Mesangial cell (primary cell): ENCODE data around the gene EIF1AY. TPM values are rescaled to one million over a fixed set of nuclear protein-coding genes. Genes with fewer than 3 reads are reported as not detected.

Source experiments
- total RNA-seq: library from RNA; depleted of rRNA; stranded (reverse); fragments of >200 nt; gene quantifications from 2 replicates; pipeline ENCODE4 v1.2.3, GENCODE V29; 2015

Gene EIF1AY, protein sequence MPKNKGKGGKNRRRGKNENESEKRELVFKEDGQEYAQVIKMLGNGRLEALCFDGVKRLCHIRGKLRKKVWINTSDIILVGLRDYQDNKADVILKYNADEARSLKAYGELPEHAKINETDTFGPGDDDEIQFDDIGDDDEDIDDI
- not detected in 2 replicates for total RNA-seq

DNA sequence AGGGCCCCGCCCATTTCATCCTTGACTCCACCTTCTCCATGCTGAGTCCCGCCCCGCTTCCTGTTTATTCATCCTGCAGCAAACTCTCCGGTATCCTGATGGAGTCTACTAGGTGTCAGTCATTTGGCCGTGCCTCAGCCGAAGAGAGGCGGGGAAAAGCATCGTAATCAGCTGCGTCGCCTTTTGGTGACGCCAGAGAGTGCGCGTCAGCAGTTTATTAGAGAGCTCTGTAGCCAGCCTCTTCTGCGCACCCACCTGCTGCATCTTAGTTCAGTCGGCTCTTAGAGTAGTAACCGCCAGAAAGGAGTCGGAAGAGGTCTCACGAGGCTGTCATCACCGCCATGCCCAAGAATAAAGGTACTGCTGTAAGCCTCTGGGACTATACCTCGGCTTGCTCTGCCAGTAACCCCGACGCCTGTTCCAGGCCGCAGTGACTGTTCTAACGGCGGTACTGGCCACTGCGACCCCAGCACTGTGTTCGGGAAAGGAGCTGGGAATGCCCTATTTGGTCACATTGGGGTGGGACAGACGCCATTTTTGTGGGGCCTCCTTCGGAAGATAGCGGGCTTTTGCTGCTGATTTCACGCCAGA, at the start of gene EIF1AY:
Gene EIF1AY, plus strand, starts transcription at position 246 of the 591 bp plus-strand sequence. Its CDS starts 96 bp downstream, at position 342.

Other genes with a start within 250 kb of the EIF1AY start
- not detected in 2 replicates for gene RPS4Y2, start 180.3 kb downstream of the EIF1AY start, total RNA-seq